ENCODE results near the gene EDN2. TPM values are rescaled to one million over a fixed set of nuclear protein-coding genes. Genes with fewer than 3 reads are reported as not detected.

Gene EDN2
- total RNA-seq, 1 donor from 2014 or later: not detected

DNA sequence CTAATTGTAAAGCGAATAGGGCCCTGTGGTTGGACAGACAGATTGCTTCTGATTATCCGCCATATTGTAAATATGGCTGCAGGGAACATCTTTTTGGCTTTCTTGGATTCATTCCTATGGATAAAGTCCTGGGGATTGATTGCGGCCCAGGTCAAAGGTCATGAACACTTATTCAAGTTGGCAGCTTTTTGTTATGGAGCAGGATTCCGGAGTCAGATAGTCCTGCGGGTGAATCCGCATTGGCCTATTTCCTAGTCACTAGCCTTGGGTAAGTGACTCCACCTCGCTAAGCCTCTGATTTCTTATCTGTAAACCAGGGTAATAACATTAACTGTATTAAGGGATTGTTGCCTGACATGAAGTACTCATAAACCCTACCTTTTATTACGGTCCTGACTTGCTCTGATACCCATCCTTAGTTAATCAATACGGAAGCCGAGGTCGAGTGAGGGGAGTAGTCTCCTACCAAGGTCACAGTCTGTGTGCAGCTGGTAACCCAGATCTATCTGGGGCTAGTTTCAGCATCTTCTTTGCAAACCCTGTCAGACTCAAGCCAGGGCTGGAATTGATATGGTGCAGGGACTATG lies 31.7 kb downstream of the EDN2 start:
- H3K9me3 Mint-ChIP-seq: no peaks in the 10 kb centered on the region
- H3K27ac Mint-ChIP-seq: no peak overlapping the region
- no peak overlapping the region for H3K4me3 Mint-ChIP-seq
- ChIA-PET CTCF (no interaction called here), POLR2A (no interaction called here)
- peaks cover 2% of the 10 kb centered on the region for H3K27me3 Mint-ChIP-seq
- intact Hi-C loops (cut with micrococcal nuclease): no loop called here
- ATAC-seq (ENCODE audit: low read depth): no peak
- no peaks in the 10 kb centered on the region for H3K4me1 Mint-ChIP-seq
- no peaks in the 10 kb centered on the region for H3K36me3 Mint-ChIP-seq (ENCODE audit: low read depth)
- TF ChIP-seq, protein P1, sequence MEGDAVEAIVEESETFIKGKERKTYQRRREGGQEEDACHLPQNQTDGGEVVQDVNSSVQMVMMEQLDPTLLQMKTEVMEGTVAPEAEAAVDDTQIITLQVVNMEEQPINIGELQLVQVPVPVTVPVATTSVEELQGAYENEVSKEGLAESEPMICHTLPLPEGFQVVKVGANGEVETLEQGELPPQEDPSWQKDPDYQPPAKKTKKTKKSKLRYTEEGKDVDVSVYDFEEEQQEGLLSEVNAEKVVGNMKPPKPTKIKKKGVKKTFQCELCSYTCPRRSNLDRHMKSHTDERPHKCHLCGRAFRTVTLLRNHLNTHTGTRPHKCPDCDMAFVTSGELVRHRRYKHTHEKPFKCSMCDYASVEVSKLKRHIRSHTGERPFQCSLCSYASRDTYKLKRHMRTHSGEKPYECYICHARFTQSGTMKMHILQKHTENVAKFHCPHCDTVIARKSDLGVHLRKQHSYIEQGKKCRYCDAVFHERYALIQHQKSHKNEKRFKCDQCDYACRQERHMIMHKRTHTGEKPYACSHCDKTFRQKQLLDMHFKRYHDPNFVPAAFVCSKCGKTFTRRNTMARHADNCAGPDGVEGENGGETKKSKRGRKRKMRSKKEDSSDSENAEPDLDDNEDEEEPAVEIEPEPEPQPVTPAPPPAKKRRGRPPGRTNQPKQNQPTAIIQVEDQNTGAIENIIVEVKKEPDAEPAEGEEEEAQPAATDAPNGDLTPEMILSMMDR (IDR thresholded peaks at IDR 0.05): no peak
- DNase-seq: no peak

DNA sequence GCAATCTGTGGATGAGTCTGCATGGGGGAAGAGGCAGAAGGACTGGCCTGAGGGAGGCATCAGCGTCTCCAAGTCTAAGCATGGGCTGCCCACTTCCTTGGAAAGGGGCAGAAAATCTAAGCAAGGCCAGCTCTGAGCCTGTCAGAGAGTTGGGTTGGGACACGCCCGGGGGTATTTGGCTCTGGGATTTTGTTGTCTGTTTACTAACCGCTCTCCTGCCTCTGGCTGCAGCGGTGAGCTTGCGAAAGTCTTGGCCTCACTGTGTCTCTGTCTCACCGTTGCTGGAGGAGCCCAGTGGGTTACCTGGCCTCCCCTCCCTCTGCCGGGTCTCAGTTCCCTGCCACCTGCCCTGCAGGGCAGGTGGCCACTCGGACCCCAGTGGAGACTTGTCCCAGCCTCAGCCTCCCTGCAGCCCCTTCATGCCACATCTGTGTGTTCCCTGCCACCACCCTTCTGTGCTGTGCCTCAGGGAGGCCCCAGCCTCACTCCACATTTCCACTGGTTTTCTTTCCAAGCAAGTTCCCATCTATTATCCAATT lies 33.7 kb downstream of the EDN2 start:
- Mint-ChIP-seq H3K4me3 (no peak overlapping the region), H3K36me3 (ENCODE audit: low read depth) (no peaks in the 10 kb centered on the region), H3K9me3 (no peaks in the 10 kb centered on the region), H3K27me3 (peaks cover 2% of the 10 kb centered on the region), H3K4me1 (no peaks in the 10 kb centered on the region), H3K27ac (no peak overlapping the region)
- CTCF ChIA-PET: no interaction called here
- TF ChIP-seq, protein P1 (IDR thresholded peaks at IDR 0.05): no peak
- intact Hi-C loops (cut with micrococcal nuclease): no loop called here
- ATAC-seq (ENCODE audit: low read depth) (no peak), DNase-seq (no peak)
- POLR2A ChIA-PET: no interaction called here

DNA sequence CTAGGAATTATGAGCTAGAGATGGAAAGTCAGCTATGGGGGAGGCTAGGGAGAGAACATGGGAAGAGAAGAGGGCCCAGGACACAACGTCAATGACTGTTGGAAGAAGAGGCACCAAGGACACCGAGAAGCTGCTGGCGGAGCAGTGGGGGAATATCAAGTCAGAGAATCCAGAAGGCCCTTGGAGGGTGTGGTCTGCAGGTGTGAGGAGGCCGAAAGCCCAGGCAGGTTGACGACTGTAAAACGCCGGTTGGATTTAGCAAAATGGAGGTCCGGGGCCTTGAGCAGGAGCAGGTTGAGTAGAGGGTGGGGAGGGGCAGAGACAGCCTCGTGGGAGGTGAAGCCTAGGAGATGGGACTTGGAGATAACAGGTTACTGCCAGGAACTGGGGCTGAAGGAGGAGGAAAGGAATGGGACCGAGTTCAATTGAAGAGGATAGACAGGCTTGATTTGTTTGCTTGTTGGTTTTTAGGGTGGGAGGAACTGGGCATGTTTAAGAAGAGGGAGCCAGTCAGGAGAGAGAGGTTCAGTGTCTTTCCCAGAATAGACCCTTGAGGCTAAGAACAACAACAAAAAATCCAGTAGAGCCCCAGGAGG lies 35.1 kb downstream of the EDN2 start:
- TF ChIP-seq, protein P1 (IDR thresholded peaks at IDR 0.05): no peak
- peaks cover 2% of the 10 kb centered on the region for H3K9me3 Mint-ChIP-seq
- no peaks in the 10 kb centered on the region for H3K27me3 Mint-ChIP-seq
- no peak overlapping the region for H3K27ac Mint-ChIP-seq
- no peaks in the 10 kb centered on the region for H3K36me3 Mint-ChIP-seq (ENCODE audit: low read depth)
- CTCF ChIA-PET: no interaction called here
- no peak overlapping the region for H3K4me3 Mint-ChIP-seq
- POLR2A ChIA-PET: no interaction called here
- H3K4me1 Mint-ChIP-seq: no peaks in the 10 kb centered on the region
- DNase-seq (no peak), ATAC-seq (ENCODE audit: low read depth) (no peak)
- intact Hi-C loops (cut with micrococcal nuclease): no loop called here

DNA sequence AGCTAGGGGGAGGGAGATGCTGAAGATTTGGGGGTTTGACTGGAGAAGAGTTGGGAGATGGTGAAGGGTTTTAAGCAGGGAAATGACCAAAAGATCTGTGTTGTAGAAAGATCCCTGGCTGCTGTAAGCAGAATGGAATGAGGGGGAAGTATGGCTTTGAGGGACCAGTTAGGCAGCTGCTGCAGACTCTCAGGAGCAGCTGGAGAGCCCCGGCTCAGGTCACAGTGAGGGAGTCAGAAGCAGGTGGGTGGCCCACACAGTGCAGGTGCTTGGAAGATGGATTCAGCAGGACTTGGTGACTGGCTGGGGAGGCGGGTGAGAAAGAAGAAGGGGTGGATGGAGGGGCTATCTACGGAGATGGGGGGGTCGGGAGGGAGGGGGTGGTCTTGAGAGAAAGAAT lies 35.7 kb downstream of the EDN2 start:
- Mint-ChIP-seq H3K9me3 (peaks cover 6% of the 10 kb centered on the region), H3K4me3 (no peak overlapping the region), H3K36me3 (ENCODE audit: low read depth) (no peaks in the 10 kb centered on the region), H3K27me3 (no peaks in the 10 kb centered on the region), H3K27ac (no peak overlapping the region), H3K4me1 (no peaks in the 10 kb centered on the region)
- CTCF ChIA-PET: no interaction called here
- TF ChIP-seq, protein P1 (IDR thresholded peaks at IDR 0.05): no peak
- DNase-seq: no peak
- ATAC-seq (ENCODE audit: low read depth): no peak
- intact Hi-C loops (cut with micrococcal nuclease): no loop called here
- POLR2A ChIA-PET: no interaction called here

DNA sequence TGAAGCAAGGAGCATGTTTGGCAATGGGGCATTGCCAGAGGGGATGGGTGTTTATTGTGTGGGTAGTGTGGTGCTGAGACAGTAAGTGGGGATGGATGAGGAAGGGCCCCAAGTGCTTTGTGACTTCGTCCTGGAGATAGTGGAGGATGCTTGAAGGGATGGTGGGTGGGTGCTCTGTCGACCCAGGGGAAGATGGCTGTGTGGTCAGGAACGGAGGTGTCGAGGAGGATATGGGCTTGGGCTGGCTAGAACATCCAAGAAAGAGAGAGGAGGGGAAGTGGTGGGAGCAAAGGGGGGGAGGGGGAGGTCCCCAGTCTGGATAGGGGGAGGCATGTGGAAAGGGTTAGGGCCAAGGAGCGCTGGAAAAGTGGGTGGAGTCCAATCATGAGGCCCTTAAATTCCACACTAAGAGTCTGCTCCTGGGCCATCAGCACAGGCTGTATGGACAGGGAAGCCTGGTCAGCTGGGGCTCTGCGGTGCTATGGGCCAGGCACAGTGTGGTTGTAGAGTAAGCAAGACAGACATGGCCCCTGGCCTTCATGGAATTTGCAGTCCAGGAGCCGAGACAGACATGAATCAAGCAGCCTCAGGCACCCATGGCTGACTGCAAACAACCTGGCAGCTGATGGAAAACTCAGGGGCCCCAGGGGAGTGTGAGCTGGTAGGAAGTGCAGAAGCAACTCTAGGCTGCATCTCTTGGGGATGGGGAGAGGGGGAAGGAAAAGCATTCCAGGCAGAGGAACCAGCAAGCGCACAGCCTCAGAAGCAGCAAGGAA lies 36.3 kb downstream of the EDN2 start:
- Mint-ChIP-seq H3K27ac (no peak overlapping the region), H3K4me3 (no peak overlapping the region)
- intact Hi-C loops (cut with micrococcal nuclease): no loop called here

More for the DNA sequence above, 36.3 kb downstream of the EDN2 start:
- TF ChIP-seq, protein P1 (IDR thresholded peaks at IDR 0.05): no peak
- no peaks in the 10 kb centered on the region for H3K4me1 Mint-ChIP-seq
- no peak for ATAC-seq (ENCODE audit: low read depth)
- H3K27me3 Mint-ChIP-seq: no peaks in the 10 kb centered on the region
- no peak for DNase-seq
- ChIA-PET POLR2A (no interaction called here), CTCF (no interaction called here)
- no peaks in the 10 kb centered on the region for H3K36me3 Mint-ChIP-seq (ENCODE audit: low read depth)
- peaks cover 6% of the 10 kb centered on the region for H3K9me3 Mint-ChIP-seq
